A549 treated with RU486 at 1 μM for 4 hours (cell line): ENCODE measurements around the gene NHLH2. TPM values are rescaled to one million over a fixed set of nuclear protein-coding genes. Genes with fewer than 3 reads are reported as not detected.

Source experiments
- total RNA-seq: library from RNA; stranded (reverse); fragments of 200-300 nt; extraction: Qiagen RNA extraction; gene quantifications from 5 replicates; pipeline ENCODE4 v1.2.3, GENCODE V29; 2022; ENCODE audit warnings: low read depth

Gene NHLH2
- total RNA-seq, result not detected in 5 replicates

GRCh38 chr1:115840605-115841460, at the start of gene NHLH2:
TSS of gene NHLH2 (minus strand) at chr1:115841126. CDS start at chr1:115838372, 2,754 bp downstream.

Other genes starting within 250 kb of the NHLH2 start
- gene VANGL1, start 199.2 kb downstream of the NHLH2 start, total RNA-seq, result 15.5 to 21.1 TPM (median 19.7 TPM) in 5 replicates
- gene CASQ2, start 72.4 kb downstream of the NHLH2 start, total RNA-seq, result not detected in 5 replicates
- gene SLC22A15, start 135.4 kb upstream of the NHLH2 start, total RNA-seq, result 0.27 to 0.85 TPM (median 0.54 TPM) in 5 replicates